Measurements from ENCODE around the gene TRIM13. TPM values are rescaled to one million over a fixed set of nuclear protein-coding genes. Genes with fewer than 3 reads are reported as not detected.

Gene TRIM13
- total RNA-seq, 1 donor, result 21.7 TPM

DNA sequence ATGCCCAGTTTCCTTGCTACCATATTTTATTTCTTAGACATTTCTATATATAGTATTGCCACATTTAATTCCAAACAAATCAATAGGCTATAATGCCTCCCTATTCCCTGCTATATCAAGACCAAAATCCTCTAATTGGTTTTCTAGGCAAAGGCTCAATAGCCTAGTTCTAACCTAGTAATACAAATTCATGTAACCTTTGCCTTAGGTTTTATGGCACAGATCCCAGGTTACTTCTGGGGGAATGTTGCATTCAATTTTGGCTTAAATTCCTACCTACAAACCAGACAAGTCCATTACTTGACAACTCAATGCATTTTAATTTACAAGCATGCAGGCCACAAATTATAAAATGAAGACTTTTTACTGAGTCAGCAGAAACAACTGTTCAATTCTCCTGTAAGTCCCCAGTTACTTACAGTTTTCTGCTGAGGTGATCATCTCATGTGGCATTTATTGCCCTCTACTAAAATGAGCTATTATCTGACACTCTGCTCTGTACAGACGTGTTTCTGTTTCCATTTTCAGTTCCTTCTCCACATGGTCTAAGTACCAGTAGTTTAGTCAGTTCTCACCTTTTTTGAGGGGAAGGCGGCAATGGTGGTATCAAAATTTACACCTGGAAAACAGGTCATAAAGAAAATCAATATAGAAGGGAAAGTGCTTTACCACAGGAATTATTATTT is 30.1 kb downstream of the TRIM13 start:
- H3K27ac ChIP-seq (ENCODE audit: low read depth, low read length), result no peak overlapping the region
- H3K4me3 ChIP-seq (ENCODE audit: insufficient read depth, low read length), result no peak overlapping the region
- TF ChIP-seq CTCF (IDR thresholded peaks at IDR 0.05; ENCODE audit: extremely low read depth, low read depth, low read length), result no peak
- no peak for DNase-seq (ENCODE audit: insufficient read length, low spot score, missing footprints)
- no peaks in the 10 kb centered on the region for H3K9me3 ChIP-seq (ENCODE audit: low read depth, low read length)
- peaks cover 24% of the 10 kb centered on the region for H3K36me3 ChIP-seq (ENCODE audit: insufficient read depth, low read length)
- H3K27me3 ChIP-seq (ENCODE audit: insufficient read depth, low read length), result no peaks in the 10 kb centered on the region
- H4K20me1 ChIP-seq (ENCODE audit: insufficient read depth, low read length), result no peaks in the 10 kb centered on the region
- H3K4me1 ChIP-seq (ENCODE audit: insufficient read depth, low read length), result no peaks in the 10 kb centered on the region
- no peak overlapping the region for H2AFZ ChIP-seq (ENCODE audit: low read length)
- no peak overlapping the region for H3K4me2 ChIP-seq (ENCODE audit: insufficient read depth, low read length)
- no peaks in the 10 kb centered on the region for H3K79me2 ChIP-seq (ENCODE audit: insufficient read depth, low read length)

DNA sequence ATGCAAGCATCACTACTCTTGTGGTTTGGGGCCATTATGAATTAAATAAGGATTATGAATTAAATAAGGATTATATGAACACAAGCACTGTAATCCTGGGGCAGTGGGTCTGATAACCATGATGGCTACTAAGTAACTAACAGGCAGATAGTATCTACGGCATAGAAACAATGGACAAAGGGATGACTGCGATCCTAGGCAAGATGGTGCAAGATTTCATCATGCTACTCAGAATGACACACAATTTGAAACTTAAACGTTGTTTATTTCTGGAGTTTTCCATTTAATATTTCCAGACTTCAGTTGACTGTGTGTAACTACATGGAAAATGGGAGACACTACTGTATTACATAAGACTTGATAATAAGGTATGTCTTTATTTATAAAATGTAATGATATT is 33.5 kb downstream of the TRIM13 start:
- no peak overlapping the region for H3K4me3 ChIP-seq (ENCODE audit: insufficient read depth, low read length)
- no peak overlapping the region for H3K4me2 ChIP-seq (ENCODE audit: insufficient read depth, low read length)
- no peaks in the 10 kb centered on the region for H4K20me1 ChIP-seq (ENCODE audit: insufficient read depth, low read length)
- H3K4me1 ChIP-seq (ENCODE audit: insufficient read depth, low read length), result peaks cover 10% of the 10 kb centered on the region
- H2AFZ ChIP-seq (ENCODE audit: low read length), result no peak overlapping the region
- H3K27ac ChIP-seq (ENCODE audit: low read depth, low read length), result no peak overlapping the region
- DNase-seq (ENCODE audit: insufficient read length, low spot score, missing footprints), result no peak
- peaks cover 11% of the 10 kb centered on the region for H3K36me3 ChIP-seq (ENCODE audit: insufficient read depth, low read length)
- H3K9me3 ChIP-seq (ENCODE audit: low read depth, low read length), result no peaks in the 10 kb centered on the region
- no peaks in the 10 kb centered on the region for H3K79me2 ChIP-seq (ENCODE audit: insufficient read depth, low read length)
- no peak for TF ChIP-seq CTCF (IDR thresholded peaks at IDR 0.05; ENCODE audit: extremely low read depth, low read depth, low read length)
- no peaks in the 10 kb centered on the region for H3K27me3 ChIP-seq (ENCODE audit: insufficient read depth, low read length)

DNA sequence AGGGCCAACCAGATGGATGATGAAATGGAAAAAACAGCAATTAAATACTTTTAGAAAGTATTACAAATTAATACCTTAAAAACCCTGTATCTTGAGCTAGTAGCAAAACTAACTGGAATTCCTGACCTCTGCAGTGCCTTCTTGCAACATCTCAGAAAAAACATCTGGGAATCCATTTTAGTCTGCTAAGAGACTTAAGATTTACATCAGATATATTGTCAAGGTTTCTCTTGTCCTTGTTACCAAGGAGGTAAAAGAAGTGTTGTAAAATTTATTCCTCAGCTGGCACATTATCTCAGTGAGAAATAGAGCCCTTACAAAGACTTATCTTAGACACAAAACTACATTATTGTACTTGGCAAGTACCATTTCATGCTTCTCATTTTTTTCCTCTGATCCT is 36.9 kb downstream of the TRIM13 start:
- Histone ChIP-seq H3K79me2 (ENCODE audit: insufficient read depth, low read length) (no peaks in the 10 kb centered on the region), H3K27me3 (ENCODE audit: insufficient read depth, low read length) (no peaks in the 10 kb centered on the region), H2AFZ (ENCODE audit: low read length) (no peak overlapping the region), H3K27ac (ENCODE audit: low read depth, low read length) (peak overlapping the region; percentile 43), H3K4me3 (ENCODE audit: insufficient read depth, low read length) (no peak overlapping the region), H3K36me3 (ENCODE audit: insufficient read depth, low read length) (no peaks in the 10 kb centered on the region), H3K4me1 (ENCODE audit: insufficient read depth, low read length) (peaks cover 10% of the 10 kb centered on the region), H3K4me2 (ENCODE audit: insufficient read depth, low read length) (no peak overlapping the region), H3K9me3 (ENCODE audit: low read depth, low read length) (no peaks in the 10 kb centered on the region), H4K20me1 (ENCODE audit: insufficient read depth, low read length) (no peaks in the 10 kb centered on the region)
- no peak for DNase-seq (ENCODE audit: insufficient read length, low spot score, missing footprints)
- no peak for TF ChIP-seq CTCF (IDR thresholded peaks at IDR 0.05; ENCODE audit: extremely low read depth, low read depth, low read length)

- Histone ChIP-seq H3K27me3 (ENCODE audit: insufficient read depth, low read length) (no peaks in the 10 kb centered on the region), H3K27ac (ENCODE audit: low read depth, low read length) (no peak overlapping the region), H3K4me2 (ENCODE audit: insufficient read depth, low read length) (no peak overlapping the region), H3K36me3 (ENCODE audit: insufficient read depth, low read length) (peaks cover 24% of the 10 kb centered on the region), H3K9me3 (ENCODE audit: low read depth, low read length) (no peaks in the 10 kb centered on the region), H3K4me3 (ENCODE audit: insufficient read depth, low read length) (no peak overlapping the region), H3K4me1 (ENCODE audit: insufficient read depth, low read length) (peaks cover 10% of the 10 kb centered on the region), H4K20me1 (ENCODE audit: insufficient read depth, low read length) (no peaks in the 10 kb centered on the region), H2AFZ (ENCODE audit: low read length) (no peak overlapping the region), H3K79me2 (ENCODE audit: insufficient read depth, low read length) (no peaks in the 10 kb centered on the region)
- no peak for DNase-seq (ENCODE audit: insufficient read length, low spot score, missing footprints)
- no peak for TF ChIP-seq CTCF (IDR thresholded peaks at IDR 0.05; ENCODE audit: extremely low read depth, low read depth, low read length)
Measured at GRCh38 chr13:50037788-50038187, 40.9 kb downstream of the TRIM13 start.
